ENCODE results near the gene SLC27A1. TPM values are rescaled to one million over a fixed set of nuclear protein-coding genes. Genes with fewer than 3 reads are reported as not detected.

SLC27A1 gene
- total and polyA plus RNA-seq, 10 of the 15 experiments (the other 5 are each of a cell fraction or from before 2014, with no cell fraction given), result 0.11 to 2.3 (median 1.2) TPM

- no TSS peak for BruUV-seq (replicated peaks)
- TF ChIP-seq CTCF (IDR thresholded peaks at IDR 0.05 in 2 of 3, conservative IDR thresholded peaks at IDR 0.05 in 1 of 3; ENCODE audit: control insufficient read depth in 2 of 3, extremely low read depth in 1 of 3, insufficient read depth in 1 of 3, low read depth in 3 of 3, low read length in 3 of 3), result peak; percentile 28 to 40 (median 40); a peak in 4 of 6 replicates
- TF ChIP-seq EZH2 (IDR thresholded peaks at IDR 0.05; ENCODE audit: borderline replicate concordance, control insufficient read depth, low read depth, low read length), result no peak
- TF ChIP-seq NR2C1 (IDR thresholded peaks at IDR 0.05), result peak; percentile 27; the same call in 1 of the 2 replicates
- TF ChIP-seq RUNX3 (IDR thresholded peaks at IDR 0.05; ENCODE audit: low read length), result no peak
- in situ Hi-C loops (cut with MboI) (no loop called here), intact Hi-C loops (cut with micrococcal nuclease; ENCODE audit: unreplicated experiment) (loop anchor here (10.0 kb wide), 1 partner anchor 406 kb away; the partner anchor contains the start of gene RPL18A)
- Histone ChIP-seq H3K9ac (ENCODE audit: control insufficient read depth, insufficient read depth, low read length) (no peak within 1 kb of the TSS), H3K27me3 (replicated peaks in 1 of 2; ENCODE audit: control insufficient read depth in 2 of 2, insufficient read depth in 2 of 2, low read length in 1 of 2) (peaks cover 2 to 5% of the 10 kb centered on the region in 2 experiments; a peak in 3 of 4 replicates), H4K20me1 (ENCODE audit: control insufficient read depth, insufficient read depth) (no peaks in the 10 kb centered on the region; the same call in 1 of the 2 replicates), H3K4me3 (no peak within 1 kb of the TSS), H3K36me3 (ENCODE audit: control insufficient read depth in 2 of 2, insufficient read depth in 2 of 2, low read length in 1 of 2) (no peaks in the 10 kb centered on the region), H3K79me2 (ENCODE audit: control insufficient read depth, insufficient read depth, low read length) (no peaks in the 10 kb centered on the region), H2AFZ (ENCODE audit: control insufficient read depth, low read depth, low read length) (no peak within 1 kb of the TSS), H3K9me3 (replicated peaks; ENCODE audit: control insufficient read depth, insufficient read depth, low read length) (no peaks in the 10 kb centered on the region; the same call in 2 of the 3 replicates), H3K27ac (ENCODE audit: control insufficient read depth, insufficient read depth) (no peak within 1 kb of the TSS), H3K4me2 (ENCODE audit: control insufficient read depth, insufficient read depth) (peak within 1 kb of the TSS; percentile 38; the same call in 1 of the 2 replicates), H3K4me1 (ENCODE audit: control insufficient read depth, insufficient read depth, low read length) (peaks cover 11% of the 10 kb centered on the region)
- ATAC-seq (peak; percentile 80), FAIRE-seq (no peak), DNase-seq (ENCODE audit: low read depth, low spot score) (no peak)
- RAD21 ChIA-PET (ENCODE audit: unreplicated experiment), result interaction anchor here (0.7 kb wide), 1 partner anchor 18 kb away, joined by 4 read pairs; no protein-coding TSS in a partner anchor
- 31% methylated on average over 54 of the region's 81 CpGs for WGBS (ENCODE audit: insufficient coverage, insufficient replicate concordance, low lambda C conversion rate, missing lambda C conversion rate)
- POLR2A ChIA-PET, result no interaction called here
- SMC1A ChIA-PET (ENCODE audit: uncharacterized antibody, unreplicated experiment), result no interaction called here
- CTCF ChIA-PET, result interaction anchor here (2.8 kb wide), 1 partner anchor 18 kb away, joined by 12 read pairs; no protein-coding TSS in a partner anchor
Observed at GRCh38 chr19:17448131-17448967, 22.0 kb upstream of the SLC27A1 start, which contains the start of gene TMEM221. TSS of gene TMEM221 (minus strand) at chr19:17448668. CDS start at chr19:17448462, 206 bp downstream.
